COR-L47 (cell line): Measurements from ENCODE around the gene VPS52.
"Not testable (repeated sequence)": the region's sequence is repeated elsewhere in the genome, so short reads cannot be mapped to it uniquely, and the experiment has no call there.

Experiments
- DNase-seq: peaks from one replicate; lab custom pipeline; 2025; lab: John Stamatoyannopoulos, UW

The VPS52 gene

DNA sequence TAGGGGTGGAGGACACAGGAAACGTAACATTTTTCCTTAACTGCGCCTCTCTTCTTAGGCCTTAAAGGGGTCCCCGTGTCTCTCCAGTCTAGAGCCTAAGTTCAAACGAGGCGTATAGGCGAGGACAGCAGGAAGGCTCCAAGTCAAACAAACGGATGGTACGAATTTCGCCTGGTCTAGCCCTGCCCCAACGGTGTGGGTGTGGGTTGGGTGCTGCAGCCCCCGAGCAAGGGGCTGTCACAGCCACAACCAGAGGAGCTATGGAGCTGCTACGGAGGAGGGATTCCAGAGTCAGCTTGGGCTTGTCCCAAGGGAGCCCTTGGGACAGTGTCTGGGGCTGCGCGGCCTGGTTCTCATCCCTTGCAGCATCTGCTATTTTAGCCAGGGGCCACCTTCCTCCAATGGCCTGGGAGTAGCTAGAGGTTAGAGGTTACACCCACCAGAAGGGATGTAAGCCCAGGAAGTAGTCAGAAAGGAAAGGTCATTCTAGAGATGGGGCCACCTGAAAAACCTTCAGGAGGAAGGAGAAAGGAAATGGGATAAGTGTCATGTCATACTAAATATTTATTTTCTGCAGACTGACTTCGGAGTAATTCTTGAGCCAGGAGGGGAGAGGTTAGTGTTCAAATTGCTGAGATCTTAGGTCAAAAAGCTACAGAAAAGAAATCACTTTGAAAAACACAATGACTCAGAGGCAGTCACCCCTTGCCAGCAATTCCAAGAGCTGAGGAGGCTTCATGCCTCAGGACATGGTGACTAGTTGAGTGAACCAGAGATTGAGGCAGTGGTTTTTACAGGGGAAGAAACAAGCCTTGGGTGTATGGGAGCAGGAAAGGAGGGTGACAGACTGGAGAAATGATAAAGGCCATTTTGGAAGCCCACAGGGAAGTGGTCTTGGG, 21.7 kb downstream of the VPS52 start:
- DNase-seq: no peak

DNA sequence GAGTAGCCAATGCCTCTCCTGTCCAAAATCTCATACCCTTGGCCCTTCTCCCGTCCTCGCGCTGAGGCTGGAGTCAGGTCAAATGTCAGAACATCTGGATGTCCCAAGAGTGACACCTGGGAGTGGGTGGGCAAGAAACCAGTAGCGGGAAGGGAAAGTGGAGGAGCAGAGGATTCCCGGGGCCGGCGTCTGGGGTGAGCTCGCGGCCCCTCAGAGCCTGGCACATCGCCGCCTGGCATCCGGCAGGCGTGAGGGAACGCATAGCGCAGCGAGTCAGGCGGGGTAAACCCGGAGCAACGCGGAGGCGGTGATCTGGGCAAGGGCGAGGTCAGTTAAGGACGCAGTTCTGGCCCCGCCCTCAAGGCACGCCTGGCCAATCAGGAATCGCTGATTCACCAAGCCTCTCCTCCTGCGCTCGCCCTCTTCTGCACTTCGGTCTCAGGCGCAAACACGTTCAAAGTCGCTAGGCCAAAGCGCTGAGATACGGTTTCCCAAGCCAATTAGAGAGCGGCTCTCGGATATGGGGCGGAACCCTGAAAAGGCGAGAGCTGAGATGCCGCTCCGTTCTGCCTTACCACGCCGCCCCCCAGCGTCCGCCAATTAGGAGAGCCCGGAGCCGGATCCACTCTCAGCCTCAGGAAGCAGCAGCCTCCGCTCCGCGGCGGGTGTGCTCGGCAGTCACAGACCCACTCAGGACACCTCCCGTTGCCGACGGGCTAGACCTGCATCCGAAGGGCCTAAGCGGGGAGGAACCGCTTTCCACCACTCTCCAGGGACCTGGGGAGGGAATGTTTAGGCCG, 22.5 kb downstream of the VPS52 start:
- peak; percentile 97 for DNase-seq

DNA sequence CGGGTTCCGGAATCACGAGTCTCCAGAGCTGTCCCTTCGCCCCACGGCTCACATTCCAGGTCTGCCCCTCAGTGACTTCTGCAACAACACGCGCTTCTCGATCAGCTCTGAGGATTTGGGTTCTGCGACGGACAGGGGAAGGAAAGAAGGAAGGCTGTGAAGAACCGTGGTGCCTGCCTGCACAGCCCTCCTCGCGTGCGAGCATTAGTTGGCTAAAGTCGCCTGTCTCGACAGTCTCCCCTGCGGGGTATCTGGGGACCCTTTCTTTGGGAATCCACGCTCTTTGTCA, 23.1 kb downstream of the VPS52 start:
- no peak for DNase-seq

DNA sequence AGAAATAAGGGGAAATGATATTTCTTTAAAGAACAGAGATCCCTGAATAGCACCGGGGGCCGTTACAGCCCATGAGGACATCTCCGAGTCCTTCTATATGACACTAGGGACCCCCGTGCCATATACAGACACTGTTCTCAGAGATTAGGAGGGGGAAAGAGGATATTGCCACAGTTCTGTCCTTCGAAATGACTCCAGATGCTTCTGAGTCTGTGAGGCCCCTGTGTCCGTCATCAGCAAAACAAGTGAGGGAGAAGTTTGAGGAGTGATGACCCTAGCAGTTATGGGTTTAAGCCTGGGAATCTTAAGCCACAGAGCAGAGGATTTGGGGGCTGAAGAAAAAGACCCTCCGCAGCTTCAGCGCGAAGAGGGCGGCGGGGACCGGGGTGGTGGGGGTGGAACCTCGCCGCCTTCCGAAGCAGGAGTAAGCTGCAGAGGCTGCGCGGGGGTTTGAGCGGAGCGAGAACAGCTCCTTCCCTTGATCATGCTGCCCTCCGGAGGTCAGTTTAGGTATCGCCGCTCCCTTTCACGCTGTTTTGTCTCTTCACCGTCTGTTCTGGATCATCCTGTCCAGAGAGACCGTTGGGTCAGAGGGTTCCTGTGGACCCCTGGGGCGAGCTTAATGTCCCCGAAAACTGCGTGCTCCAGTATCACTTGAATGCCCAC, 23.6 kb downstream of the VPS52 start:
- peak; percentile 72 for DNase-seq

DNA sequence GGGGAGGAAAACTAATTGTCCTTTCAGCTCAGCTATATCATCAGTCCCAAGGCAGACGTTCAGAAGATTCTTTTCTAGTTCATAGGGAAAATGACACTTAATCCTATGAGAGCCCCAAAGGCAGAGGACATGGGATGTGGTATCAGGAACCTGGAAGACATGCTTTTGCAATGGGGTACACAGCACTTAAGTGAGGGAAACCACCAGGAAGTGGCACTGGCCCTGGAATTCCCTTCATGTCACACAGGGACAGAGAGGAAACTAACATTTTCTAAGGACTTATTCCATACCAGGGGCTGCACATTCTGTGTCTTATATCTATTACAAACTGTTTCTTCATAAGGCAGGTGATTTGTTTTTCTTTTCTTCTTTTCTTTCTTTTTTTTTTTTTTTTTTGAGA, 28.2 kb downstream of the VPS52 start:
- DNase-seq: no peak

DNA sequence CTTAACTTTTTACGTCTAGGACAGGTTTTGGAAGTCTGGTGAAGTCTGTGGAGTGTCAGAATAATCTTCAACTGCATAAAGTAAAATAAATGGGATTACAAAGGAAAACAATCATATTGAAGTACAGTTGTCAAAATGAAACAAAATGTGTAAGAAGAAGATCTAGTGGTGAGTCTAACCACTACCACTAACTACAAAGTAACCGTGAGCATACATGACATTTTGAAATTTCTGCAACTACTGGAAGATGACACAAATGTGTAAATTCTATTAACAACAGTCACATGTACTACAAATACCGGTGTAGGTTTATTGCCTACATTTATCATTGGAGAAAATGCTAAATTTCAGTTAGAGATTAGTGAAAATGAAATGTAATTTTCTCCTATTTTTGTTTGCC, 29.7 kb downstream of the VPS52 start:
- no peak for DNase-seq

DNA sequence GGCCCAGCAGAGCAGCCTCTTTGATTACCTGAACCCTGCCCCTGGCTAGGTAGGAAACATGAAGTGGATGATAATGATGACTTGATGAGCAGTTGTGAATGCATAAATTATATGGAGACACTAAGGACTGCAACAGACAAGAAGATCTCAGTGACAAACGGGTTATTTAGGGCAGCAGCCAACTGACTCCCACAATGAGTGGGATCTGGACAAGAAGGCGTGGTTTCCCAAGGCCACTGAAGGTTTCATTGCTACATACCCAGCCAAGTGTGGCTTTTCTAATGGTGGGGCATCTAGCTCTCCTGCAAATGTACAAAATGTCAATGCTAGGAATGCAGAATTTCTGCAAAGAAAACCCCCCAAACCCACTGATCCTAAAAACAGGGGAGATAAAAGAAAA, 33.9 kb downstream of the VPS52 start:
- DNase-seq: no peak

DNA sequence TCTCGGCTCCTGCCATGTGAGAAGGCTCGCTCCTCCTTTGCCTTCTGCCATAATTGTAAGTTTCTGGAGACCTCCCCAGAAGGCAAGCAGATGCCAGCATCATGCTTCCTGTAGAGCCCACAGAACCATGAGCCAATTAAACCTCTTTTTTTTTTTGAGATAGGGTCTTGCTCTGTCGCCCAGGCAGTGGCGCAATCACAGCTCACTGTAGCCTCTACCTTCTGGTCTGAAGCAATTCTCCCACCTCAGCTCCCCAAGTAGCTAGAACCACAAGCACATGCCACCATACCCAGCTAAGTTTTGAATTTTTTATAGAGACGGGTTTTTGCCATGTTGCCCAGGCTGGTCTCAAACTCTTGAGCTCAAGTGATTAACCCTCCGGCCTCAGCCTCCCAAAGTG, 34.8 kb downstream of the VPS52 start:
- DNase-seq: no peak

DNA sequence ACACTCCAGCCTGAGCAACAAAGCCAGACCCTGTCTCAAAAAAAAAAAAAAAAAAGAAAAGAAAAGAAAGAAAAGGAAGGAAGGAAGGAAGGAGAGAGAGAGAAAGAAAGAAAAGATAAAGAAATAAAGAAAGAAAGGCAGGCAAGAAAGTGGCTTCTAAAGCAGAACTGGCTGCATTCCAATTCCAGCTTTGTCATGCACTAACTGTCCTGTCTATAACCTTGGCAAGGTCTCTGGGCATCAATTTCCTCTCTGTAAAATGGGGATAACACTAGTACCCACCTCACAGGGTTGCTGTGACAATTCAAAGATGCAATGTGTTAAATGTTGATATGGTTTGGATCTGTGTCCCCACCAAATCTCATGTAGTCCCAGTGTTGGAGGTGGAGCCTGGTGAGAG, 35.3 kb downstream of the VPS52 start:
- no peak for DNase-seq

DNA sequence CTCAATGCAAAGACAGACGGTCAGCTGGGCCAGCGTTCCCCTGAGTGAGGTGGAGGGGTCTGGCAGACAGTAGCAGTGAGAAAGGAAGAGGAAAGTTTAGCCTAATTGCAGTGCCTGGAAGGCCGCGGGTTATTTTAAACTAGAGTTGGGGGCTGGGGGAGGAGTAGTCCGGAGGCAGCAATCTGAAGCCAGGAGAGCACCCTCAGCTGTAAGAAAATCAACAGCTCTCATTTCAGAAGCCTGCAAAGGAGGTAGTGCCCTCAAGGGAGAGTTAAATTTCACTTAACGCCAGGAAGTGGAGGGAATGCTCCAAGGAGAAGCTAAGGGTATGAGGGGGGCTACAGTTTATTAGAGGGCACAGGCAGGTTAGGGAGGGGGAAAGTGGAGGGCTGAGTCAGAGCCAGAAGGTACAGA, 36.4 kb downstream of the VPS52 start:
- no peak for DNase-seq

DNA sequence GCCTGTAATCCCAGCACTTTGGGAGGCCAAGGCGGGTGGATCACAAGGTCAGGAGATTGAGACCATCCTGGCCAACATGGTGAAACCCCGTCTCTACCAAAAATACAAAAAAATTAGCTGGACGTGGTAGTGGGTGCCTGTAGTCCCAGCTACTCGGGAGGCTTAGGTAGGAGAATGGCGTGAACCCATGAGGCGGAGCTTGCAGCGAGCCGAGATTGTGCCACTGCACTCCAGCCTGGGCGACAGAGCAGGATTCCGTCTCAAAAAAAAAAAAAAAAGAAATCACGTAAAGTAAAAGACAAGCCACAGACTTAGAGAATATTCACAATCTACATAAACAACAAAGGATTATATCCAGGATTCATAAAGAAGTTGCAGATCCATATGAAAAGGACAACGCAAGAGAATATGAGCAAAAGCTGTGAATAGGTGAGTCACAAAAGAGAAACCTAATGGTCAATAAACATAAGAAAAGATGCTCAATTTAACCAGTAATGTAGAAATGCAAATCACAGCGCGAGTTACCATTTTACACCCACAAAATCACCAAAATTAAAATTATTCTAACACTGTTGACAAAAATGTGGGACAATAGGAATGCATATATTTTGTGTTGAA, 45.1 kb downstream of the VPS52 start:
- DNase-seq: not testable (repeated sequence)

DNA sequence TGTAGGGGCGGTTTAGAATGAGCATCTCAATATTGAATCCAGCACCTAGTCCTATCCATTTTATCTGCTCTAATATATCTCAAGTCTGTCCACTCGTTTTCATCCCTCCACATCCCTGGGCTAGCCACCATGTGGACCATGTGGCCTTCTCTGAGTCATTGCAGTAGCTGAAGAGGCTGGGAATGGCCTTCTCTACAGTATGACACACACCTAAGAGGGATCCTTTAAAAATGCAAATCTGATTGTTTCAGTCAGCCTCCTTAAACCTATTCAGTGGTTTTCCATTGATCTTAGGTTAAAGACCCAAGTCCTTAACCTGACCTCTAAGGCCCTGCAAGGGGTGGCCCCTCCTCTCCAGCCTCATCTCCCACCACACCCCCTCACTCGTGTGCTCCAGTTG, 54.0 kb downstream of the VPS52 start:
- no peak for DNase-seq

DNA sequence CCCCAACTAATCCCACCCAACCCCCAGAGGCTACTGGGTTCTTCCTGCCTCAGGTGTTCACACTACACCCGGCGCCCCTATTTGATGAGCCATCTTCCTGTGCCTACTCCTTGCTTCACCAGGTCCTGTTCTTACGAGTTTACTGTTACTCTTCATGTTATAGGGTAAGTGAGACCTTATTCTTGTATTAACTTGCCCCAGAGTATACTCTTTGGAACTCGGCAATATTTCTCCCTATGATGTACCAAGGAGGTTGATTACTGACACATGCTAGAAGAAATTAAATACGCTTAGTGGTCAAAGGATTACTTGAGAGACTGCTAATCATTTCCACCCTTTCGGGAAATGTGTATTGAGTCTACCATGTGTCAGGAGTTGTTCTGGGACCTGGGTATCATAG, 54.4 kb downstream of the VPS52 start:
- DNase-seq: no peak

DNA sequence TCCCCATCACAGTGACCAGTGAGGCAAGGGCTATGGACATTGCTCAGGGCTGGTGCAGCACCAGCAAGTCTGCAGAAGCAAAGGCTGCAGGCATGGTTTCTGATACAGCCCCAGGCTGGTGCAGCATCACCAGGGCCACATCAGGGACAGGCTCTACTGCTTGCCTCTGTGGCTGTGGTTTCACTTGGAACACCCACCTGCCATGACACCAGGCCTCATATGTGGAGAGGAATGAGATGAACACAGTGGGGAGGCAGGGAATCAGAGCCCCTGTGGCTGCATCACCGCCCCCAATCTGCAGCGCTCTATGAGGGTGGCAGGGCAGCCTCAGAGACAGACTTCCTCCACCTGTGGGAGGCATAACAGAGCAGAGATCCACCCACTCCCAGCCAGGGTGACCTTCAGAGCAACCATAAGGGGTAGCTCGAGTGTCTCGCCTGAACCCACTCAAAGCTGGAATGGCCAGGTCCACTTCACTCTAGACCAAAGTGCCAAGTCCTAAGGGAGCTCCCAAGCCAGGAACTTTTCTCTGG, 55.5 kb downstream of the VPS52 start:
- no peak for DNase-seq

DNA sequence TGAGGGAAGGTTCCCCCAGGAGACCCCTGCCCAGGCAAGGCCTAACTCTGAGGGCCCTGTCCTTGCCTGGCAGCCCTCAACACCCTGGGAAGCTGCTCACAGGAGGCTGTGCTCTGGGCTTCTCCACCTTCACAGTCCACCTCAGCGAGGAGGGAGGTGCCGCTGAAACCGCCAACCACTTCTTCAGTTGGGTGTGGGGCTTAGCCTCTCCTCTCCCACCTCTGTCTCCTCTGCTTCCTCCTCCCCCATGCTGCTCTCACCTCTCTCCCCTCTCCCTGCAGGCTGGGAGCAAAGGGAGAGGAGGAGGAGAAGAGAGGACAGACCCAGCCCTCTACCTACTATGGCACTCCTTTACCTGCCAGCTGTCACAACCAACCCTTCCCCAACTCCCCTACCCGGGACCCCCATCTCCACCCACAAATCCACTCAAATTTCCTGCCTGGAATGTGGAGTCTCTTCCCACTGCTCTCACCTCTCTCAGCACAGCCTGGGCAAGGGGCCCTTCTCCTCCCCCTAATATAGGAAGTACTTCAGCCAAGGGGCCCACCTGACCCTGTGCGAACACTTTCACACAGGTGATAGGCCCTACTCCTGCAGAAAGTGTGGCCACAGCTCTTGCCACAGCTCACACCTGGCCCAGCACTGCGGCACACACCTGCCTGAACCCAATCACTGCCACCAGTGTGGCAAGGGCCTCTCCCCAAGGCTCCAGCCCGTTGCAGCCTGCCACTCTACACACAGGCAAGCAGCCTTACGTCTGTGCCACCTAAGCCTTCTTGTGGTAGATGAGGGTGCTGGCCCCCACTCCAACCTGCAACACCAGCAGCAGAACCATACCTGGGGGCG, 56.2 kb downstream of the VPS52 start:
- DNase-seq: no peak

DNA sequence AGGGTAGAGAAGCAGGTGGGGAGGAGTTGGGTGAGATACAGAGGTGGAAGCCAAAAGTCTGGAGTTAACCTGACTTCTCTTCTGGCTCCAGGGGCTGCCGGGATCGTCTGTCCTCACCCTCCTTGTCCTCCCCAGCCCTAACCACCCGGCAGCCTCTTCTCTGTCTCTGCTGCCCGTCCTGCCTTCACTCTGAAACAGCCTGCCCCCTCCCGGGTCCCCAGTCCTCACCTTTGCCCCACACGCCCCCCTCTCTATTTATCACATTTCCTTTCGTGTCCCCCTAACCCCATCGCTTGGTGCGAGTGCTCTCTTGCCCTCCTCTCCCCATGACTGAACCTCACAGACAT, 57.7 kb downstream of the VPS52 start:
- DNase-seq: no peak

DNA sequence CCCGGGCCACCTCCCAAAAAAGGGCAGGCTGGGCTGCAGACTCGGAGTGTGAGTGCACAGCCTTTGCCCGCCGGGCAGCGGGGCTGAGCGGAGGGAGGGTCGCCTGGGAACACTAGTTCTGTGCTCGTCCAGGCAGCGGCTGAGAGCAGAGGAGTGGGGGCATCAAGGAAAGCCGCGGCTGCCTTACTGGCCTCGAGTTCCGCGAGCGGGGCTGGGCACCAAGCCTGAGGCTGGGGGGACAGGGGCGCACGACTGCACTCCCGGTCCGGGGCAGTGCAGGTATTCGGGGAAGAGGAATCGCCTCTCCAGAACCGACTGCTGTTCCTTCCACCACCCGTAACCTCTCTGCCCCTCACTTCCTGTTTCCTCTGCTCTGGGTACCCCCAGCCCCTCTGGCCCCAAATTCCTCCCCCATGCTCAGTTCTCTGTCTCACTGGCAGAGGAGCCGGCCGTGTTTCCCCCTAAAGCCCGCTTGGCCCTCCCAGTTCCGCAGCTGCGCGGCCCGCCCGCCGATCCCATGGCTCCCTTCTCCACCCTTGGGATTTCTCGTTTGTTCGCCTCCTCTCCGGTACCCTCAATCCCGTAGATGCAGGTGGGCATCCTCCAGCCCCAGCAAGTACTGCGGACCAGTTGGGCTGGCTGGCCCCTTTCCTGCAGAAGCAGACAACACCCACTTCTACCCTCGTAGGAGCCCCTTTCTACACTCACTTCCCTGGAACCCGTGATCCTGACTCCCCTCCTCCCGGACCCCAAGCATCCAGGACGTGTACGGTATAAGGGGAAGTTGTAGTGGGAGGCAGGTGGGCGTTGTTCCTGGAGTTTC, 58.3 kb downstream of the VPS52 start:
- no peak for DNase-seq

DNA sequence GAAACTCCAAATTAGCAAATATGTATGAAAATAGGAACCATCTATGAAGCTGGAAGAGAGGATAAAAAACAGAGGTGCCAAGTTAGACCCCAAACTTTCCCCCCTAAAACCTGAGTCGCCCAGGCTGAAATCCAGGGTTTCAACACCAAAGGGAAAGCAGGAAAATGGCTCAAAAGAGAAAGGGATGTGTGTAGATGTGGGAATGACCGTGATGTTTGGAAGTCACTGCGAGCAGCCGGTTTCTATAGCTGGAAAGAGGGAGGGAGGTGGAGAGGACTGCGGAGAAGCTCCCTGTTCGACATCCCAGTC, 58.9 kb downstream of the VPS52 start:
- DNase-seq: no peak

DNA sequence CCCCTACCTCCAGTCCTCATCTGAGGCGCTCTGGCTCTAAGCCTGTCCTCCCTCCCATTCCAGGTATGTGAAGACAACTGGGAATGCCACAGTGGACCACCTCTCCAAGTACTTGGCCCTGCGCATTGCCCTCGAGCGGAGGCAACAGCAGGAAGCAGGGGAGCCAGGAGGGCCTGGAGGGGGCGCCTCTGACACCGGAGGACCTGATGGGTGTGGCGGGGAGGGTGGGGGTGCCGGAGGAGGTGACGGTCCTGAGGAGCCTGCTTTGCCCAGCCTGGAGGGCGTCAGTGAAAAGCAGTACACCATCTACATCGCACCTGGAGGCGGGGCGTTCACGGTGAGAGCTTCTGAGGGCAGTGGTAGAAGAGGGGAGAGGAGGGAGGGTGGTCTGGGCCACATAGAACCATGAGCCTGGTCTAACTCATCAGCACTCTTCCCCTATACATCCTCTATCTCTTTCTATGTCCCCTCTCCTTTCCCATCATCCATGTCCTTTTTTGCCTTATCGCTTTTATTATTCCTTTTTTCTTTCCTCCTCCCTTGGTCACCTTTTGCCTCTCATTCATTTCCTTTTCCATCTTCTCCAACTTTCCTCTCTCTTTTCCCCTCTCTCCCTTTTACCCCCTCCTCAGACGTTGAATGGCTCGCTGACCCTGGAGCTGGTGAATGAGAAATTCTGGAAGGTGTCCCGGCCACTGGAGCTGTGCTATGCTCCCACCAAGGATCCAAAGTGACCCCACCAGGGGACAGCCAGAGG, 59.8 kb downstream of the VPS52 start:
- DNase-seq: no peak

DNA sequence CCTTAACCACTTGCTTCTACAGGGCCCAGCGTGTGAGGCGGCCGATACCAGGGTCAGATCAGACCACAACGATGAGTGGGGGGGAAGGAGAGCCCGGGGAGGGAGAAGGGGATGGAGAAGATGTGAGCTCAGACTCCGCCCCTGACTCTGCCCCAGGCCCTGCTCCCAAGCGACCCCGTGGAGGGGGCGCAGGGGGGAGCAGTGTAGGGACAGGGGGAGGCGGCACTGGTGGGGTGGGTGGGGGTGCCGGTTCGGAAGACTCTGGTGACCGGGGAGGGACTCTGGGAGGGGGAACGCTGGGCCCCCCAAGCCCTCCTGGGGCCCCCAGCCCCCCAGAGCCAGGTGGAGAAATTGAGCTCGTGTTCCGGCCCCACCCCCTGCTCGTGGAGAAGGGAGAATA, 60.5 kb downstream of the VPS52 start:
- DNase-seq: no peak
